GM13977 (cell line): ENCODE results near the gene PALMD.

Experiments
- DNase-seq: peaks from one replicate; pipeline ENCODE4 v3.0.0; 2012; ENCODE audit warnings: low spot score
- CTCF ChIP-seq: IDR thresholded peaks from 2 replicates; pipeline ENCODE4 v1.5.1; 2012; ENCODE audit warnings: mild to moderate bottlenecking, control low read depth; ENCODE audit not compliant: insufficient read depth; ENCODE audit errors: extremely low read depth, missing control alignments
- in situ Hi-C: fragments of 300-500 bp; cut with MboI; formaldehyde crosslinking; loops from one replicate; pipeline ENCODE4 v1.12.0; 2022; ENCODE audit warnings: low sequenced_read_pairs, low pct_unique_long_range_greater_than_20kb, mixed read lengths, inconsistent platforms; ENCODE audit not compliant: unreplicated experiment

PALMD gene

GRCh38 chr1:99661780-99662179 is 15.9 kb downstream of the PALMD start:
- no peak for DNase-seq
- in situ Hi-C loops = no loop called here

GRCh38 chr1:99662539-99663080 is 16.7 kb downstream of the PALMD start:
- no peak for DNase-seq
- TF ChIP-seq CTCF = no peak
- in situ Hi-C loops = no loop called here

More at GRCh38 chr1:99661780-99662179, 15.9 kb downstream of the PALMD start:
- TF ChIP-seq CTCF = no peak

GRCh38 chr1:99663501-99663900 is 17.6 kb downstream of the PALMD start:
- in situ Hi-C loops = no loop called here
- no peak for TF ChIP-seq CTCF
- DNase-seq = no peak

- DNase-seq = no peak
- TF ChIP-seq CTCF = no peak
- in situ Hi-C loops = no loop called here
These were observed 19.3 kb downstream of the PALMD start for GRCh38 chr1:99665212-99665611.

- in situ Hi-C loops = no loop called here
- DNase-seq = no peak
- no peak for TF ChIP-seq CTCF
These were observed 23.5 kb downstream of the PALMD start for GRCh38 chr1:99669376-99669775.

- TF ChIP-seq CTCF = no peak
- in situ Hi-C loops = no loop called here
These were observed 23.9 kb downstream of the PALMD start for GRCh38 chr1:99669821-99670220.

GRCh38 chr1:99670583-99670982 is 24.7 kb downstream of the PALMD start:
- no peak for DNase-seq
- in situ Hi-C loops = no loop called here
- TF ChIP-seq CTCF = no peak

More at GRCh38 chr1:99669821-99670220, 23.9 kb downstream of the PALMD start:
- no peak for DNase-seq
